ENCODE measurements around the gene CTDSPL2.

Gene CTDSPL2

GRCh38 chr15:44565387-44566154 lies 138.1 kb downstream of the CTDSPL2 start:
- no peak overlapping the region for H3K27ac ChIP-seq (ENCODE audit: insufficient read depth in 1 of 2, low read depth in 1 of 2, low read length in 2 of 2, poor library complexity in 1 of 2, severe bottlenecking in 2 of 2)
- H3K36me3 ChIP-seq (ENCODE audit: control insufficient read depth in 4 of 4, insufficient read depth in 4 of 4, low read length in 3 of 4): peaks cover 26 to 87% (median 59%) of the 10 kb centered on the region in 4 experiments
- POLR2A ChIA-PET: no interaction called here
- no peak overlapping the region for H3K4me3 ChIP-seq (ENCODE audit: control insufficient read depth in 1 of 7, extremely low read depth in 1 of 7, insufficient read depth in 4 of 7, low read depth in 2 of 7, low read length in 6 of 7)
- peaks cover 0 to 17% (median 11%) of the 10 kb centered on the region in 5 experiments for H3K9me3 ChIP-seq (ENCODE audit: control extremely low read depth in 1 of 5, control insufficient read depth in 4 of 5, insufficient read depth in 2 of 5, low read depth in 1 of 5, low read length in 4 of 5)
- CTCF ChIA-PET: interaction anchor here (0.7 to 1.2 kb wide), 3 partner anchors 9 to 16 kb away, joined by 3 read pairs; no protein-coding TSS in a partner anchor
- DNase-seq: no peak
- no peaks in the 10 kb centered on the region for H3K4me1 ChIP-seq (ENCODE audit: control extremely low read depth in 1 of 4, control insufficient read depth in 4 of 4, insufficient read depth in 4 of 4, low read length in 3 of 4)
- WGBS (ENCODE audit: insufficient coverage): 96% methylated on average over 8 of the region's 8 CpGs
- no peaks in the 10 kb centered on the region for H3K27me3 ChIP-seq (replicated peaks in 2 of 5; ENCODE audit: control insufficient read depth in 4 of 5, insufficient read depth in 5 of 5, low read length in 4 of 5)

DNA sequence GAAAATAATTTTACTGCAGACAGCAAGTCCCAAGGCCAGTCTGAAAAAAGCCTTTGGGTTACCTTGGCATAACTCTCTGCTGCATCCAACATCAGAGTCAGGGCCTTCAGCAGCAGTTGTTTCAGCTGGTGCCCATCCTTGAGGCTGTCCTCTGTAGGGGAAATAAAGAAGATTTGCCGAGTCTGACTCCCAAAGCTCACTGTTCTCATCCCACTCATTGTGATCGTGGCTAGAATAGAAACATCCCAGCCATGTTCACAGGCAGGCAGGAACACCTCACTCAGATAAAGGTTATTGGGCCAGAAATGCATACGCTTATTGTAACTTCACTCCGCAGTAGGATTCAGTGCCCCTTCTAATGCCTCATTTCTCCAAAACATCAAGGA lies 138.7 kb downstream of the CTDSPL2 start:
- Histone ChIP-seq H3K4me1 (ENCODE audit: control extremely low read depth in 1 of 4, control insufficient read depth in 4 of 4, insufficient read depth in 4 of 4, low read length in 3 of 4) (no peaks in the 10 kb centered on the region), H3K36me3 (ENCODE audit: control insufficient read depth in 4 of 4, insufficient read depth in 4 of 4, low read length in 3 of 4) (peaks cover 24 to 87% (median 59%) of the 10 kb centered on the region in 4 experiments), H3K27ac (ENCODE audit: insufficient read depth in 1 of 2, low read depth in 1 of 2, low read length in 2 of 2, poor library complexity in 1 of 2, severe bottlenecking in 2 of 2) (no peak overlapping the region), H3K9me3 (ENCODE audit: control extremely low read depth in 1 of 5, control insufficient read depth in 4 of 5, insufficient read depth in 2 of 5, low read depth in 1 of 5, low read length in 4 of 5) (peaks cover 0 to 17% (median 11%) of the 10 kb centered on the region in 5 experiments), H3K4me3 (ENCODE audit: control insufficient read depth in 1 of 7, extremely low read depth in 1 of 7, insufficient read depth in 4 of 7, low read depth in 2 of 7, low read length in 6 of 7) (no peak overlapping the region), H3K27me3 (replicated peaks in 2 of 5; ENCODE audit: control insufficient read depth in 4 of 5, insufficient read depth in 5 of 5, low read length in 4 of 5) (no peaks in the 10 kb centered on the region)
- POLR2A ChIA-PET: no interaction called here
- DNase-seq: no peak
- 96% methylated on average over 4 of the region's 4 CpGs for WGBS (ENCODE audit: insufficient coverage)
- CTCF ChIA-PET: interaction anchor here (0.7 to 1.2 kb wide), 3 partner anchors 8 to 16 kb away, joined by 3 read pairs; no protein-coding TSS in a partner anchor

GRCh38 chr15:44568338-44568737 lies 140.9 kb downstream of the CTDSPL2 start:
- CTCF ChIA-PET: interaction anchor here (3.3 kb wide), 1 partner anchor 10 kb away, joined by 15 read pairs; no protein-coding TSS in a partner anchor
- H3K27ac ChIP-seq (ENCODE audit: insufficient read depth in 1 of 2, low read depth in 1 of 2, low read length in 2 of 2, poor library complexity in 1 of 2, severe bottlenecking in 2 of 2): no peak overlapping the region
- WGBS (ENCODE audit: insufficient coverage): 83% methylated on average over 2 of the region's 3 CpGs

DNA sequence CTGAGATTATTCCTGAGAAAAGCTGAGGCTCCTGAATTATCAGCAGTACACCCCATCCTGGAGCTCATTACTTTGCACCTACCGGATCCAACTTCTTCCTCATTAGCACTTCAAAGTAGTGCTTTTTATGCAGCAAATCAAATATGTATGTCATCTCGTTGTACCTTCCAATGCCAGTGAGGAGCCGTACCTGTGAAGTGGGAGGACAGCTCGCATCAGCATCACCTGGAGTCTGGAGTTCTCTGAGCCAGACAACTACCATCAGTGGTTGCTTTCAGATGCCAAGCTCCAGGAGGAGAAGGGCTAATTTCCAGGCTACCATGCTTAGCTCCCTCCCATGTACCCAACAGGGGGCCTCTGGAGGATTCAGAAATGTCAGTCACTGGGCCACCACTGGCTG lies 141.9 kb downstream of the CTDSPL2 start:
- POLR2A ChIA-PET: interaction anchor here (0.6 kb wide), 1 partner anchor 34 kb away, joined by 3 read pairs; no protein-coding TSS in a partner anchor
- CTCF ChIA-PET: interaction anchor here (3.3 kb wide), 1 partner anchor 9 kb away, joined by 15 read pairs; no protein-coding TSS in a partner anchor
- H3K9me3 ChIP-seq (ENCODE audit: control extremely low read depth in 1 of 5, control insufficient read depth in 4 of 5, insufficient read depth in 2 of 5, low read depth in 1 of 5, low read length in 4 of 5): peaks cover 0 to 17% (median 11%) of the 10 kb centered on the region in 5 experiments

More at GRCh38 chr15:44568338-44568737, 140.9 kb downstream of the CTDSPL2 start:
- no peak overlapping the region for H3K4me3 ChIP-seq (ENCODE audit: control insufficient read depth in 1 of 7, extremely low read depth in 1 of 7, insufficient read depth in 4 of 7, low read depth in 2 of 7, low read length in 6 of 7)
- no peaks in the 10 kb centered on the region for H3K27me3 ChIP-seq (replicated peaks in 2 of 5; ENCODE audit: control insufficient read depth in 4 of 5, insufficient read depth in 5 of 5, low read length in 4 of 5)
- no peaks in the 10 kb centered on the region for H3K4me1 ChIP-seq (ENCODE audit: control extremely low read depth in 1 of 4, control insufficient read depth in 4 of 4, insufficient read depth in 4 of 4, low read length in 3 of 4)
- DNase-seq: no peak
- H3K36me3 ChIP-seq (ENCODE audit: control insufficient read depth in 4 of 4, insufficient read depth in 4 of 4, low read length in 3 of 4): peaks cover 20 to 86% (median 59%) of the 10 kb centered on the region in 4 experiments
- peaks cover 0 to 17% (median 11%) of the 10 kb centered on the region in 5 experiments for H3K9me3 ChIP-seq (ENCODE audit: control extremely low read depth in 1 of 5, control insufficient read depth in 4 of 5, insufficient read depth in 2 of 5, low read depth in 1 of 5, low read length in 4 of 5)
- POLR2A ChIA-PET: no interaction called here

DNA sequence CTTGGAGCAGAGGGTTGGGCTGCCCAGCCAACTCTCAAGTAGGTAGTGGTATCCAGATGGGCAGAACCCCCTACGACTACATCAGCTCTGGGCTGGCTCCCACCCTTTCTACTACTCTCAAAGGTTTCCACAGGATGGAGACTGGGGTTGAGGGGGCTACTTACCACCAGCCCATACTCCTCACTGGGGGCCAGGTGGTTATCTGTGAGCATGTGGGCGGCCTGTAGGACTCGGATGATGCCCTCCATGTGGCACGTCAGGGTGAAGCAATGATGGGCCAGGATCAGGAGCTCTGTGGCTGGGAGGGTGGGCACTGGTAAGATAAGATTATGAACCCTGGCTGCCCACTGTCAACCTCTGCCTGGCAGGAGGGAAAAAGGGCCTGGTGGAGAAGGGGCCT lies 142.9 kb downstream of the CTDSPL2 start:
- Histone ChIP-seq H3K4me3 (ENCODE audit: control insufficient read depth in 1 of 7, extremely low read depth in 1 of 7, insufficient read depth in 4 of 7, low read depth in 2 of 7, low read length in 6 of 7) (no peak overlapping the region), H3K27me3 (replicated peaks in 2 of 5; ENCODE audit: control insufficient read depth in 4 of 5, insufficient read depth in 5 of 5, low read length in 4 of 5) (no peaks in the 10 kb centered on the region), H3K9me3 (ENCODE audit: control extremely low read depth in 1 of 5, control insufficient read depth in 4 of 5, insufficient read depth in 2 of 5, low read depth in 1 of 5, low read length in 4 of 5) (peaks cover 0 to 7% (median 5%) of the 10 kb centered on the region in 5 experiments), H3K4me1 (ENCODE audit: control extremely low read depth in 1 of 4, control insufficient read depth in 4 of 4, insufficient read depth in 4 of 4, low read length in 3 of 4) (no peaks in the 10 kb centered on the region), H3K36me3 (ENCODE audit: control insufficient read depth in 4 of 4, insufficient read depth in 4 of 4, low read length in 3 of 4) (peaks cover 11 to 83% (median 50%) of the 10 kb centered on the region in 4 experiments), H3K27ac (ENCODE audit: insufficient read depth in 1 of 2, low read depth in 1 of 2, low read length in 2 of 2, poor library complexity in 1 of 2, severe bottlenecking in 2 of 2) (no peak overlapping the region)
- 88% methylated on average over 3 of the region's 4 CpGs for WGBS (ENCODE audit: insufficient coverage)
- DNase-seq: no peak
- CTCF ChIA-PET: interaction anchor here (3.3 kb wide), 1 partner anchor 8 kb away, joined by 15 read pairs; no protein-coding TSS in a partner anchor
- POLR2A ChIA-PET: no interaction called here

More for the DNA sequence above, 141.9 kb downstream of the CTDSPL2 start:
- Histone ChIP-seq H3K27me3 (replicated peaks in 2 of 5; ENCODE audit: control insufficient read depth in 4 of 5, insufficient read depth in 5 of 5, low read length in 4 of 5) (no peaks in the 10 kb centered on the region), H3K36me3 (ENCODE audit: control insufficient read depth in 4 of 4, insufficient read depth in 4 of 4, low read length in 3 of 4) (peaks cover 15 to 85% (median 60%) of the 10 kb centered on the region in 4 experiments), H3K27ac (ENCODE audit: insufficient read depth in 1 of 2, low read depth in 1 of 2, low read length in 2 of 2, poor library complexity in 1 of 2, severe bottlenecking in 2 of 2) (no peak overlapping the region), H3K4me1 (ENCODE audit: control extremely low read depth in 1 of 4, control insufficient read depth in 4 of 4, insufficient read depth in 4 of 4, low read length in 3 of 4) (no peaks in the 10 kb centered on the region), H3K4me3 (ENCODE audit: control insufficient read depth in 1 of 7, extremely low read depth in 1 of 7, insufficient read depth in 4 of 7, low read depth in 2 of 7, low read length in 6 of 7) (no peak overlapping the region)
- WGBS (ENCODE audit: insufficient coverage): 85% methylated on average over 3 of the region's 4 CpGs
- no peak for DNase-seq

DNA sequence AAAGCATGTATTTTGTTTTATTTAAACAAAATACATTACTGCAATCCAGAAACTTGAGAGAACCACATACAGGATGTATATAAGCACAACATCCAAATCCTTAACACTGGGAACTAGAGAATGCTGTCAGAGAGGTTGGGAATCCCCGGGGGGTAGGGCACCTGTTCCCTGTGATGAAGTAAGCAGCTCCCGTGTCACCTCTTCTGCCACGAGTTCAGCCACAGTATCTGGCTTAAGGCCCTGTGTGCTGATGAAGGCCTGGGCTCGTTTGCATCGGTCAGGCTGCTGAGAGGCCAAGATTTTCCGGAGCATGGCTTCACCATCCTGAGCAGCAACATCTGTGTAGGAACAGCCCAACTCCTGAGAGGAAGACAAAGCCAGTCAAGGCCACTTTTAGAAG lies 146.0 kb downstream of the CTDSPL2 start:
- Histone ChIP-seq H3K27me3 (replicated peaks in 2 of 5; ENCODE audit: control insufficient read depth in 4 of 5, insufficient read depth in 5 of 5, low read length in 4 of 5) (no peaks in the 10 kb centered on the region), H3K4me1 (ENCODE audit: control extremely low read depth in 1 of 4, control insufficient read depth in 4 of 4, insufficient read depth in 4 of 4, low read length in 3 of 4) (peaks cover 0 to 2% (median 0%) of the 10 kb centered on the region in 4 experiments), H3K4me3 (ENCODE audit: control insufficient read depth in 1 of 7, extremely low read depth in 1 of 7, insufficient read depth in 4 of 7, low read depth in 2 of 7, low read length in 6 of 7) (no peak overlapping the region), H3K36me3 (ENCODE audit: control insufficient read depth in 4 of 4, insufficient read depth in 4 of 4, low read length in 3 of 4) (peaks cover 2 to 62% (median 31%) of the 10 kb centered on the region in 4 experiments), H3K27ac (ENCODE audit: insufficient read depth in 1 of 2, low read depth in 1 of 2, low read length in 2 of 2, poor library complexity in 1 of 2, severe bottlenecking in 2 of 2) (no peak overlapping the region), H3K9me3 (ENCODE audit: control extremely low read depth in 1 of 5, control insufficient read depth in 4 of 5, insufficient read depth in 2 of 5, low read depth in 1 of 5, low read length in 4 of 5) (no peaks in the 10 kb centered on the region)
- ChIA-PET CTCF (interaction anchor here (0.7 to 8.3 kb wide), 3 partner anchors 13 to 165 kb away, joined by 3 to 50 read pairs (median 3); no protein-coding TSS in a partner anchor), POLR2A (interaction anchor here (0.7 kb wide), 1 partner anchor 36 kb away, joined by 4 read pairs; no protein-coding TSS in a partner anchor)
- no peak for DNase-seq
- WGBS (ENCODE audit: insufficient coverage): 98% methylated on average over 6 of the region's 6 CpGs

- H3K4me1 ChIP-seq (ENCODE audit: control extremely low read depth in 1 of 4, control insufficient read depth in 4 of 4, insufficient read depth in 4 of 4, low read length in 3 of 4): peaks cover 0 to 6% (median 1%) of the 10 kb centered on the region in 4 experiments
- H3K9me3 ChIP-seq (ENCODE audit: control extremely low read depth in 1 of 5, control insufficient read depth in 4 of 5, insufficient read depth in 2 of 5, low read depth in 1 of 5, low read length in 4 of 5): no peaks in the 10 kb centered on the region
- no peak overlapping the region for H3K27ac ChIP-seq (ENCODE audit: insufficient read depth in 1 of 2, low read depth in 1 of 2, low read length in 2 of 2, poor library complexity in 1 of 2, severe bottlenecking in 2 of 2)
- H3K4me3 ChIP-seq (ENCODE audit: control insufficient read depth in 1 of 7, extremely low read depth in 1 of 7, insufficient read depth in 4 of 7, low read depth in 2 of 7, low read length in 6 of 7): no peak overlapping the region
- WGBS (ENCODE audit: insufficient coverage): 100% methylated on average over 1 of the region's 1 CpG
- H3K27me3 ChIP-seq (replicated peaks in 2 of 5; ENCODE audit: control insufficient read depth in 4 of 5, insufficient read depth in 5 of 5, low read length in 4 of 5): no peaks in the 10 kb centered on the region
- DNase-seq: no peak
- ChIA-PET CTCF (interaction anchor here (0.9 to 8.3 kb wide), 3 partner anchors 9 to 83 kb away, joined by 3 to 50 read pairs (median 5); no protein-coding TSS in a partner anchor), POLR2A (no interaction called here)
- peaks cover 4 to 53% (median 28%) of the 10 kb centered on the region in 4 experiments for H3K36me3 ChIP-seq (ENCODE audit: control insufficient read depth in 4 of 4, insufficient read depth in 4 of 4, low read length in 3 of 4)
Observed at GRCh38 chr15:44574734-44575133, 147.3 kb downstream of the CTDSPL2 start.

All from common myeloid progenitor, CD34-positive (primary cell).